Ishikawa (cell line): ENCODE measurements around the gene GCGR.

ENCODE experiments used
- CEBPB ChIP-seq: IDR thresholded peaks from 2 replicates; pipeline ENCODE4 v1.6.1; 2012
- CREB1 ChIP-seq: IDR thresholded peaks from 2 replicates; pipeline ENCODE4 v1.6.1; 2012; ENCODE audit warnings: low read depth
- EGR1 ChIP-seq: IDR thresholded peaks from 2 replicates; pipeline ENCODE4 v1.6.1; 2012
- EP300 ChIP-seq: IDR thresholded peaks from 2 replicates; pipeline ENCODE4 v1.6.1; 2012; ENCODE audit warnings: borderline replicate concordance
- FOXM1 ChIP-seq: IDR thresholded peaks from 2 replicates; pipeline ENCODE4 v1.6.1; 2012; ENCODE audit warnings: low read depth, borderline replicate concordance
- MAX ChIP-seq: IDR thresholded peaks from 2 replicates; pipeline ENCODE4 v1.6.1; 2012
- NFIC ChIP-seq: IDR thresholded peaks from 2 replicates; pipeline ENCODE4 v1.6.1; 2012
- RAD21 ChIP-seq: IDR thresholded peaks from 2 replicates; pipeline ENCODE4 v1.6.1; 2012; ENCODE audit warnings: low read depth
- TAF1 ChIP-seq: IDR thresholded peaks from 2 replicates; pipeline ENCODE4 v1.6.1; 2012; ENCODE audit warnings: low read depth, mild to moderate bottlenecking
- TCF12 ChIP-seq: IDR thresholded peaks from 2 replicates; pipeline ENCODE4 v1.6.1; 2012; ENCODE audit warnings: low read depth
- TEAD4 ChIP-seq: IDR thresholded peaks from 2 replicates; pipeline ENCODE4 v1.6.1; 2012
- YY1 ChIP-seq: IDR thresholded peaks from 2 replicates; pipeline ENCODE4 v1.6.1; 2012; ENCODE audit warnings: low read depth
- ZBTB7A ChIP-seq: IDR thresholded peaks from 2 replicates; pipeline ENCODE4 v1.6.1; 2012; ENCODE audit warnings: low read depth
- TF ChIP-seq, protein P1 (sequence below): IDR thresholded peaks from 2 replicates; pipeline ENCODE4 v1.6.1; 2012; ENCODE audit warnings: low read depth, mild to moderate bottlenecking
- TF ChIP-seq, protein P2 (sequence below): IDR thresholded peaks from 2 replicates; pipeline ENCODE4 v1.6.1; 2012

GCGR gene

GRCh38 chr17:81803728-81804558, at the start of gene GCGR:
GCGR (plus strand) TSS chr17:81804150; CDS start chr17:81809019, 4,869 bp downstream.
- TF ChIP-seq CREB1 (no peak), ZBTB7A (no peak; the same call in 1 of the 2 replicates), NFIC (no peak)

DNA sequence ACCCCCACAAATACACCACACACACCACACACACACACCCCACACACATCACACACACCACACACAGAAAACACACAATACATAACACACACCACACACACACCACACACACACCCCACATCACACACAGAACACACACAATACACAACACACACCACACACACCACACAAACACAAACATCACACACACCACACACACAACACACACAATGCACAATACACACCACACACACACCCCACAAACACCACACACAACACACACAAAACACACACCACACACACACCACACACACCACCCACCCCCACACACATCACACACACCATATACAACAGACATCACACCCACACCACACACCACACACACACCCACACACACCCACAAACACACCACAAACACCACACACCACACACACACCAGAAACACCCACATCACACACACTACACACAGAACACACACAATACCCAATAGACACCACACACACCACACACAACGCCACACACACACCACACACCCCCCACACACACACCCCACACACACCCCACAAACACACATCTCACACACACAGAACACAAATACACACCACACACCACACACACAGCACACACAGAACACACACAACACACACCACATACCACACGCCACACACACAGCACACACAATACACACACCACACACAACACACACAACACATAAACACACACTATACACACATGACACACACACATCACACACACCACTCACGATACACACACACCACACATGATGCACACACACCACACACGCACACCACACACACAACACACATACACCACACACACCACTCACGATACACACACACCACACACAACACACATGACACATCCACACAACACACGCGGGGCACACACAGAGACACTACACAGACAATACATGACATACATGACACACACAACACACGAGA, 11.0 kb upstream of the GCGR start:
- TF ChIP-seq MAX (no peak), FOXM1 (no peak), TCF12 (no peak), TEAD4 (no peak), EGR1 (no peak), TAF1 (no peak)
- TF ChIP-seq, protein P1, sequence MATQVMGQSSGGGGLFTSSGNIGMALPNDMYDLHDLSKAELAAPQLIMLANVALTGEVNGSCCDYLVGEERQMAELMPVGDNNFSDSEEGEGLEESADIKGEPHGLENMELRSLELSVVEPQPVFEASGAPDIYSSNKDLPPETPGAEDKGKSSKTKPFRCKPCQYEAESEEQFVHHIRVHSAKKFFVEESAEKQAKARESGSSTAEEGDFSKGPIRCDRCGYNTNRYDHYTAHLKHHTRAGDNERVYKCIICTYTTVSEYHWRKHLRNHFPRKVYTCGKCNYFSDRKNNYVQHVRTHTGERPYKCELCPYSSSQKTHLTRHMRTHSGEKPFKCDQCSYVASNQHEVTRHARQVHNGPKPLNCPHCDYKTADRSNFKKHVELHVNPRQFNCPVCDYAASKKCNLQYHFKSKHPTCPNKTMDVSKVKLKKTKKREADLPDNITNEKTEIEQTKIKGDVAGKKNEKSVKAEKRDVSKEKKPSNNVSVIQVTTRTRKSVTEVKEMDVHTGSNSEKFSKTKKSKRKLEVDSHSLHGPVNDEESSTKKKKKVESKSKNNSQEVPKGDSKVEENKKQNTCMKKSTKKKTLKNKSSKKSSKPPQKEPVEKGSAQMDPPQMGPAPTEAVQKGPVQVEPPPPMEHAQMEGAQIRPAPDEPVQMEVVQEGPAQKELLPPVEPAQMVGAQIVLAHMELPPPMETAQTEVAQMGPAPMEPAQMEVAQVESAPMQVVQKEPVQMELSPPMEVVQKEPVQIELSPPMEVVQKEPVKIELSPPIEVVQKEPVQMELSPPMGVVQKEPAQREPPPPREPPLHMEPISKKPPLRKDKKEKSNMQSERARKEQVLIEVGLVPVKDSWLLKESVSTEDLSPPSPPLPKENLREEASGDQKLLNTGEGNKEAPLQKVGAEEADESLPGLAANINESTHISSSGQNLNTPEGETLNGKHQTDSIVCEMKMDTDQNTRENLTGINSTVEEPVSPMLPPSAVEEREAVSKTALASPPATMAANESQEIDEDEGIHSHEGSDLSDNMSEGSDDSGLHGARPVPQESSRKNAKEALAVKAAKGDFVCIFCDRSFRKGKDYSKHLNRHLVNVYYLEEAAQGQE, result no peak

- TF ChIP-seq CREB1, result no peak
- TF ChIP-seq TAF1, result no peak
- TF ChIP-seq, protein P1, result no peak
- TF ChIP-seq TCF12, result no peak
- TF ChIP-seq CEBPB, result no peak
- no peak for TF ChIP-seq ZBTB7A
These were observed 9.9 kb upstream of the GCGR start for GRCh38 chr17:81794074-81794476.

DNA sequence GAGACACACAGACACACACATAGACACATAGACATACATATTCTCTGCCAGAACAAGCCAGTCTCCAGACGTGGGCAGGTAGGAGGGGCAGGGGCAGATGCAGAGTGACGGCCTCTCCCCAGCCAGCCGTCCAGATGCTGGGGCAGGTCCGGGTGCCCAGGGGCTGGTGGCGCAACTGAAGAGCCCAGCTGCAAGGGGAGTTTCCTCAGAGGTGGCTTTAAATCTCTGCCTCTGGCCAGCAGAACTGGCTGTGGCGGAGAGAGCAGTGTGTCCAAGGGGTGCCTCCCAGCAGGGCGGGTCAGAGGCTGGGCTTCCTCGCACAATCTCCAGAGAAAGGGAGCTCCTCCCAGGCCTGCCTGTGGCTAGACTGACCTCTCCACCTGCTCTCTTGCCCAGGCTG, 9.4 kb upstream of the GCGR start:
- TF ChIP-seq CREB1, result no peak
- no peak for TF ChIP-seq NFIC
- TF ChIP-seq TAF1, result no peak
- no peak for TF ChIP-seq MAX
- no peak for TF ChIP-seq RAD21
- TF ChIP-seq, protein P2, sequence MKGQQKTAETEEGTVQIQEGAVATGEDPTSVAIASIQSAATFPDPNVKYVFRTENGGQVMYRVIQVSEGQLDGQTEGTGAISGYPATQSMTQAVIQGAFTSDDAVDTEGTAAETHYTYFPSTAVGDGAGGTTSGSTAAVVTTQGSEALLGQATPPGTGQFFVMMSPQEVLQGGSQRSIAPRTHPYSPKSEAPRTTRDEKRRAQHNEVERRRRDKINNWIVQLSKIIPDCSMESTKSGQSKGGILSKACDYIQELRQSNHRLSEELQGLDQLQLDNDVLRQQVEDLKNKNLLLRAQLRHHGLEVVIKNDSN, result no peak
- TF ChIP-seq TEAD4, result no peak
- TF ChIP-seq CEBPB, result no peak; the same call in 1 of the 2 replicates
- TF ChIP-seq YY1, result no peak
- no peak for TF ChIP-seq EGR1
- TF ChIP-seq EP300, result no peak

- no peak for TF ChIP-seq NFIC
These were observed 2.6 kb upstream of the GCGR start for GRCh38 chr17:81801327-81801726.

- TF ChIP-seq TAF1 (no peak), NFIC (no peak), CREB1 (no peak), RAD21 (no peak), EGR1 (no peak), CEBPB (no peak), ZBTB7A (no peak), YY1 (no peak)
These were observed 1.7 kb upstream of the GCGR start for GRCh38 chr17:81802048-81802758.
